Fibroblast of mammary gland (primary cell): Measurements from ENCODE around the gene SMARCE1.

Experiments
- DNase-seq: peaks from one replicate; pipeline ENCODE4 v3.0.0-alpha.2; 2010; ENCODE audit warnings: low read depth
- H3K4me3 ChIP-seq: 2 replicates; pipeline ENCODE4 v1.5.1; 2011; ENCODE audit warnings: low read depth, mild to moderate bottlenecking, low read length, moderate library complexity; ENCODE audit not compliant: control insufficient read depth
- TF ChIP-seq, protein P1 (sequence below): conservative IDR thresholded peaks from 2 replicates; pipeline ENCODE4 v1.5.1; 2011; ENCODE audit warnings: low read depth, low read length, inconsistent platforms; ENCODE audit not compliant: control insufficient read depth, insufficient read depth

Gene SMARCE1

DNA sequence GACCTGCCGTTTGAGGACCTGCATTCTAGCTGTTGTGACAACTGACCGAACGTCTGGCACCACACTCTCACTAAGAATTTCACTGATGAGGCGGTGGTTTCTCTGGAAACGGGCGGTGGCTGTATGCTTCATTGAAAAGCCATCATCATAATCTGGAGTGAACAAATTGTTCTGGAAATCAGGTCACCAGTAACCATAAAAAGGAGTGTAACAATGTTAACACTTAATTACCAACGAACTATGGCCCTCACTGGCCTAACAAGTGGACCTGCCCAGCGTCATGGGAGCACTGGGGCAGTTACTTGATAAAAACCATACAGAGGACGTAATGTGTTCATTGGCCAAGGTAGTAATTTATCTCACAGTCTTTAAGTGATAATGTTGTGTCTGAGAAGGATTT is 15.4 kb downstream of the SMARCE1 start:
- H3K4me3 ChIP-seq: no peak overlapping the region
- no peak for DNase-seq
- TF ChIP-seq, protein P1, sequence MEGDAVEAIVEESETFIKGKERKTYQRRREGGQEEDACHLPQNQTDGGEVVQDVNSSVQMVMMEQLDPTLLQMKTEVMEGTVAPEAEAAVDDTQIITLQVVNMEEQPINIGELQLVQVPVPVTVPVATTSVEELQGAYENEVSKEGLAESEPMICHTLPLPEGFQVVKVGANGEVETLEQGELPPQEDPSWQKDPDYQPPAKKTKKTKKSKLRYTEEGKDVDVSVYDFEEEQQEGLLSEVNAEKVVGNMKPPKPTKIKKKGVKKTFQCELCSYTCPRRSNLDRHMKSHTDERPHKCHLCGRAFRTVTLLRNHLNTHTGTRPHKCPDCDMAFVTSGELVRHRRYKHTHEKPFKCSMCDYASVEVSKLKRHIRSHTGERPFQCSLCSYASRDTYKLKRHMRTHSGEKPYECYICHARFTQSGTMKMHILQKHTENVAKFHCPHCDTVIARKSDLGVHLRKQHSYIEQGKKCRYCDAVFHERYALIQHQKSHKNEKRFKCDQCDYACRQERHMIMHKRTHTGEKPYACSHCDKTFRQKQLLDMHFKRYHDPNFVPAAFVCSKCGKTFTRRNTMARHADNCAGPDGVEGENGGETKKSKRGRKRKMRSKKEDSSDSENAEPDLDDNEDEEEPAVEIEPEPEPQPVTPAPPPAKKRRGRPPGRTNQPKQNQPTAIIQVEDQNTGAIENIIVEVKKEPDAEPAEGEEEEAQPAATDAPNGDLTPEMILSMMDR: no peak

DNA sequence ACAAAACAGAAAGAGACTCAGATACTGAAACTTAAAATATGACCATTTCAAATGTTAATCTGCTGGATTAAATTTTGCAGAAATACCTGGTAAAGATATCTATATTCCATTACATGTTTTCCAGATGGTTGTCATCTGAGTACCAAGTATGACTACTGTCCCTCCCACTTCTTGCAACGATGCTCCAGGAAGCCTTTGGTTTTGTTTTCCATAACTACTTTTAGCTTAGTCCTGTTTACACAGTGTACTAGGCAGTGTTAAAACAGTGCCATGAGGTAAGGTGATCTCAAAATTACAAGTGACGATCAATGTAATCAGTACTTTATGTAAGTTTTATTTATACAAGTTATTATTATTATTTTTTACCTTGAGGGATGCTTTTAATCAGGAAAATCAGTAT is 17.8 kb downstream of the SMARCE1 start:
- TF ChIP-seq, protein P1: no peak

DNA sequence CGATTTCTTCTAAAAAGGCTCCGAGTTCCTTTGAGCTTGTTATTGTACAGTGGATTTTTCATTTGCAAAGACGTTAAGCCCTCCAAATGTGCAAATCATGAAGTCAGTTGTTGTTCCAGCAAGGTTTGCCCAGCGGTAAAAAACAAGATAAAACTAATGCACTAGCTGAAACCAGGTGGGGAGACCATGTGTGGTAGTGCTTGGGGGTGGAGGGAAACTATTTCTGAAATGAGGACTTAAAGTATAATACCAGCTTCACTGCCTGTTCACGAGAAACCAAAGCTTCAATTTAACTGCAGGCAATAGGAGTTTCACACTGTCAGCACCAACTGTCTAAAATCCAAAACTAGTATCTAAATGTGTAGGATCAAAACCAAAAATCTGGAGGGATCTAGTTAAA is 22.3 kb downstream of the SMARCE1 start:
- TF ChIP-seq, protein P1: no peak
- DNase-seq: no peak
- H3K4me3 ChIP-seq: no peak overlapping the region

More for the DNA sequence above, 17.8 kb downstream of the SMARCE1 start:
- no peak overlapping the region for H3K4me3 ChIP-seq
- DNase-seq: no peak

DNA sequence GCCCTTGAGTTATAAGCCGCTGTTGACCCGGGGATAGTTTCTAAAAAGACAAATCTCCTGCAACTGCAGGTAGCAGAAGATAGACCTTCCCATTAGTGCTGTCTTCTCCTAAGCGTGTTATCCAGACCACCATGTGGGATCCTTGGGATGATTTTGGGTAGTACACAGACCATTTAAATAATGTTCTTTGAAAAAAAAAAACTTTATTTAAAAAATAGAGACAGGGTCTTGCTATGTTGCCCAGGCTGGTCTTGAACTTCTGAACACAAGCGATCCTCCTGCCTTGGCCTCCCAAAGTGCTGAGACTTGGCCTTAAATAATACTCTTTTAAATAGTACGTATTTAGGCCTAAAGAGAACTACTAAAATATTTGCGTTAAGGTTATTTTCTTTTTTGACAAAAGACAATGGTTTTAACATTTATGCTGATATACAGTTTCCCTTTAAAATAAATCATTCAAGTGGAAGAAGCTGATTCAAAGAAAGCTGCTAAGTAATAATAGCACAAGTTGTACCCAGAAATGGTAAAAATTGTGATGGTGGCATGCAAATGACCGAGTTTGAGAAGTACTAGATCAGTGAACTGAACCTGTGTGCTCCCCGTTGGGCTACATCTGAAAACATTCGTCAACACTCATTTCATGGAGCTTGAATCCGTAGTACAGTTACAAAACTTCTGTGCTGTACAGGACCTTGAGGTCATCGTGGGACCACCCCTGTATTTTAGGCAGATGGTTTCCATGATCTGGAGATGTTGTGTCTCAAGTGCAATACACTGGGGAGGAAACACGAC is 24.0 kb downstream of the SMARCE1 start:
- no peak overlapping the region for H3K4me3 ChIP-seq
- no peak for DNase-seq
- TF ChIP-seq, protein P1: no peak

DNA sequence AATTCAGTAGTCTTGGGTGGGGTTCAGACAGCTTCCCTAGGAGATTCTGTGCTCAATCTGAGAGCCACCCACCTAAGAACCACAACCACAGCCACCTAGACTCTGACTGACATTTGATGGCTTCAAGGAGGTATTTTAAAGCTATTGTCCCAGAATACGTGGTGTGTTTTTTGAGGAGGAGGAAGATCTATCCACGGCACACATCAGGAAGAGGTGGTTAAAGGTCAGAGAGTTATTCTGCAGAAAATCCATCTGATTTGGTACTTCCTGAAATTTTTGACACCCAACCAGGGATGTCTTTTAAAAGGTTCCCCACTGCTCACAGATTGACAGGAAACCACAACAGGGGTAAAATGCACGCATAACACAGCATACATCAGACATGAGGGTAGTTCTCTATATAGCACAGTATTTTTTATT is 25.1 kb downstream of the SMARCE1 start:
- DNase-seq: no peak
- no peak overlapping the region for H3K4me3 ChIP-seq
- TF ChIP-seq, protein P1: no peak

DNA sequence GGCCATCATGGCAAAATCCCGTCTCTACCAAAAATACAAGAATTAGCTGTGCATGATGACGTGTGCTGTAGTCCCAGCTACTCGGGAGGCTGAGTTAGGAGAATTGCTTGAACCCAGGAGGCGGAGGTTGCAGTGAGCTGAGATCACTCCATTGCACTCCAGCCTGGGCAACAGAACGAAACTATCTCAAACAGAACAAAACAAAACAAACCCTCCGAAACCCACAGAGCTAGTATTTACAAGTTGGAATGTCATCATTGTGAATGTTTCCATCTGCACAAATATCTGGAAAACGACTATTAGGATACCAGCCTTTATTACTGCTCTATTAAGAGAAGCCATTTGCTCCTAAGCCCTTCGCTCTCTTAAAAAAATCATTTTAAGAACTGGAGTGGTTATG is 26.0 kb downstream of the SMARCE1 start:
- no peak overlapping the region for H3K4me3 ChIP-seq
- TF ChIP-seq, protein P1: no peak
- no peak for DNase-seq

DNA sequence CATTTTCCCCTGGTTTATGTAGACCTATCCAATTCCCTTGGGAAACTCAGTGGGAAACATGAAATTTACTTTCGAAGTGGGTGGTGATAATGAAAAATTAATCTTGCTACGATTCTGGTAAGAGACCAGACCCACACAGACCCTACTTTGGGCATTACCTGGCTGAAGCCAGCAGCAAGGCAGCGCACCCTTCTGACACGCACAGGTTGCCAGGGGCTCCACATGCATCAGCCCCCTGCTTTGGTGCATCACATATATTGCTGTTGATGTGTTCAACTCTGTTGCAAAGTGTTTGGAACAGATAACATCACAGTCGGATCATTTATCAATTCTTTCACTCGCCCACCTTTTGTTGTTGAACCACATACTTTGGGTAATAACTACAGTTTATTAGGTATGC is 26.6 kb downstream of the SMARCE1 start:
- H3K4me3 ChIP-seq: no peak overlapping the region
- no peak for DNase-seq

More for the DNA sequence above, 26.6 kb downstream of the SMARCE1 start:
- TF ChIP-seq, protein P1: no peak
